HG03432 (cell line): ENCODE measurements around the gene DNAJA3.
A peak's percentile ranks its signal among the peaks of the same experiment; 100 is the strongest.
"Not testable (repeated sequence)": the region's sequence is repeated elsewhere in the genome, so short reads cannot be mapped to it uniquely, and the experiment has no call there.

Experiments used
- ATAC-seq: cut with Tn5 transposase; IDR thresholded peaks from one replicate; pipeline ENCODE4 v1.9.1; 2021; ENCODE audit warnings: mild to moderate bottlenecking, moderate library complexity; ENCODE audit not compliant: unreplicated experiment

The DNAJA3 gene

GRCh38 chr16:4386951-4387565 is 38.6 kb upstream of the DNAJA3 start:
- no peak for ATAC-seq

- no peak for ATAC-seq
Measured at GRCh38 chr16:4387781-4388180, 37.9 kb upstream of the DNAJA3 start.

- no peak for ATAC-seq
Measured at GRCh38 chr16:4388271-4389021, 37.2 kb upstream of the DNAJA3 start.

GRCh38 chr16:4389051-4389955 is 36.4 kb upstream of the DNAJA3 start:
- no peak for ATAC-seq

- ATAC-seq = no peak
Measured at GRCh38 chr16:4390266-4391260, 35.1 kb upstream of the DNAJA3 start.

- ATAC-seq = no peak
Measured at GRCh38 chr16:4391631-4392381, 33.9 kb upstream of the DNAJA3 start.

- ATAC-seq = no peak
Measured at GRCh38 chr16:4392382-4393239, 33.1 kb upstream of the DNAJA3 start.

- no peak for ATAC-seq
Measured at GRCh38 chr16:4393240-4393600, 32.4 kb upstream of the DNAJA3 start.

- ATAC-seq = not testable (repeated sequence)
Measured at GRCh38 chr16:4393850-4394249, 31.8 kb upstream of the DNAJA3 start.

GRCh38 chr16:4395055-4395726 is 30.5 kb upstream of the DNAJA3 start:
- no peak for ATAC-seq

- ATAC-seq = no peak
Measured at GRCh38 chr16:4399001-4399730, 26.5 kb upstream of the DNAJA3 start.

- ATAC-seq = no peak
Measured at GRCh38 chr16:4401094-4401501, 24.6 kb upstream of the DNAJA3 start.

GRCh38 chr16:4401510-4401909 is 24.2 kb upstream of the DNAJA3 start:
- no peak for ATAC-seq

GRCh38 chr16:4402439-4403132 is 23.1 kb upstream of the DNAJA3 start:
- ATAC-seq = peak; percentile 56

- ATAC-seq = no peak
Measured at GRCh38 chr16:4403133-4403949, 22.3 kb upstream of the DNAJA3 start.
